ENCODE data around the gene KNL1.
A peak's percentile ranks its signal among the peaks of the same experiment; 100 is the strongest.

The KNL1 gene

DNA sequence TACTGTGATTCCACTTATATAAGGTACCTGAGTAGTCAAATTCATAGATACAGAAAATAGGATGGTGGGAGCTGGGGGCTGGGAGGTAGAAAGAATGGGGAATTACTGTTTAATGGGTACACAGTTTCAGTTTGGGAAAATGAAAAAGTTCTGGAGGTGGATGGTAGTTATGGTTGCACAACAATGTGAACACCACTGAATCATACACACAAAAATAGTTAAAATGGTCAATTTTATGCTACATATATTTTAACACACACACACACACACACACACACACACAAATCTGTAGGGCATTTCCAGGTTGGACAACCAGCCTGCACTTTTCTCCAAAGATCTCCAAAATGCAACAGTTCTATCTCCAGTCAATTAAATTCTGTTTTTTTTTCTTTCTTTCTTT, 30.6 kb upstream of the KNL1 start:
- H2BK15ac ChIP-seq (replicated peaks; ENCODE audit: low read depth) = no peak overlapping the region
- H3K4me1 ChIP-seq (ENCODE audit: control insufficient read depth, low read depth, low read length) = peaks cover 4% of the 10 kb centered on the region
- H3K23ac ChIP-seq (ENCODE audit: low read length) = no peak overlapping the region
- no peaks in the 10 kb centered on the region for H3K36me3 ChIP-seq (ENCODE audit: control insufficient read depth, insufficient read depth, low read length)
- no peak for DNase-seq
- H2BK120ac ChIP-seq (ENCODE audit: low read depth, low read length) = no peak overlapping the region
- H3K4me2 ChIP-seq (ENCODE audit: low read length) = no peak overlapping the region
- H2AK5ac ChIP-seq (ENCODE audit: low read length) = no peak overlapping the region
- H4K8ac ChIP-seq (ENCODE audit: low read depth, low read length) = no peak overlapping the region
- no peak overlapping the region for H3K27ac ChIP-seq (ENCODE audit: low read depth, low read length)
- peaks cover 2% of the 10 kb centered on the region for H3K79me1 ChIP-seq (ENCODE audit: low read length)
- no peaks in the 10 kb centered on the region for H3K79me2 ChIP-seq (ENCODE audit: control insufficient read depth, insufficient read depth, low read length)
- no peak overlapping the region for H3K4me3 ChIP-seq (ENCODE audit: low read length)
- H3K27me3 ChIP-seq (ENCODE audit: insufficient read depth, low read length, poor library complexity) = no peaks in the 10 kb centered on the region
- no peak overlapping the region for H2BK5ac ChIP-seq (ENCODE audit: low read length)
- no peak overlapping the region for H3K9ac ChIP-seq (ENCODE audit: low read length)
- no peak overlapping the region for H3K56ac ChIP-seq (ENCODE audit: low read length)
- H3K18ac ChIP-seq (ENCODE audit: low read length) = no peak overlapping the region
- H3K4ac ChIP-seq (ENCODE audit: low read depth, low read length) = no peak overlapping the region
- no peak overlapping the region for H4K5ac ChIP-seq (ENCODE audit: low read length)

GRCh38 chr15:40564591-40565332, 29.3 kb upstream of the KNL1 start, which contains the start of gene CCDC32:
CCDC32 (minus strand) TSS chr15:40565042; CDS start chr15:40563015, 2,027 bp downstream.
- no peak within 1 kb of the TSS for H2BK15ac ChIP-seq (replicated peaks; ENCODE audit: low read depth)
- H3K18ac ChIP-seq (ENCODE audit: low read length) = peak within 1 kb of the TSS; percentile 60
- no peak within 1 kb of the TSS for H2BK5ac ChIP-seq (ENCODE audit: low read length)
- peak within 1 kb of the TSS; percentile 49 for H3K27ac ChIP-seq (ENCODE audit: low read depth, low read length)
- peak; percentile 100 for DNase-seq
- peak within 1 kb of the TSS; percentile 93 for H3K4me2 ChIP-seq (ENCODE audit: low read length)
- H4K5ac ChIP-seq (ENCODE audit: low read length) = no peak within 1 kb of the TSS
- no peak within 1 kb of the TSS for H4K8ac ChIP-seq (ENCODE audit: low read depth, low read length)
- peaks cover 2% of the 10 kb centered on the region for H3K79me1 ChIP-seq (ENCODE audit: low read length)
- H3K27me3 ChIP-seq (ENCODE audit: insufficient read depth, low read length, poor library complexity) = no peaks in the 10 kb centered on the region
- no peak within 1 kb of the TSS for H2AK5ac ChIP-seq (ENCODE audit: low read length)
- H3K4me3 ChIP-seq (ENCODE audit: low read length) = peak within 1 kb of the TSS; percentile 93
- peaks cover 6% of the 10 kb centered on the region for H3K79me2 ChIP-seq (ENCODE audit: control insufficient read depth, insufficient read depth, low read length)
- peak within 1 kb of the TSS; percentile 92 for H3K56ac ChIP-seq (ENCODE audit: low read length)
- no peaks in the 10 kb centered on the region for H3K36me3 ChIP-seq (ENCODE audit: control insufficient read depth, insufficient read depth, low read length)
- H3K4me1 ChIP-seq (ENCODE audit: control insufficient read depth, low read depth, low read length) = peaks cover 4% of the 10 kb centered on the region
- H3K9ac ChIP-seq (ENCODE audit: low read length) = peak within 1 kb of the TSS; percentile 92
- no peak within 1 kb of the TSS for H3K4ac ChIP-seq (ENCODE audit: low read depth, low read length)
- no peak within 1 kb of the TSS for H2BK120ac ChIP-seq (ENCODE audit: low read depth, low read length)
- peak within 1 kb of the TSS; percentile 89 for H3K23ac ChIP-seq (ENCODE audit: low read length)
- no CpG with 5 or more reads among the region's 40 CpGs for WGBS (ENCODE audit: extremely low coverage, insufficient coverage, low lambda C conversion rate)

GRCh38 chr15:40565333-40566238, 28.5 kb upstream of the KNL1 start:
- Histone ChIP-seq H3K4me2 (ENCODE audit: low read length) (peak overlapping the region; percentile 19), H3K4me3 (ENCODE audit: low read length) (no peak overlapping the region), H4K5ac (ENCODE audit: low read length) (no peak overlapping the region), H3K79me2 (ENCODE audit: control insufficient read depth, insufficient read depth, low read length) (peaks cover 13% of the 10 kb centered on the region), H3K4ac (ENCODE audit: low read depth, low read length) (no peak overlapping the region), H4K8ac (ENCODE audit: low read depth, low read length) (no peak overlapping the region), H3K36me3 (ENCODE audit: control insufficient read depth, insufficient read depth, low read length) (no peaks in the 10 kb centered on the region), H3K79me1 (ENCODE audit: low read length) (peaks cover 4% of the 10 kb centered on the region), H3K18ac (ENCODE audit: low read length) (no peak overlapping the region), H3K9ac (ENCODE audit: low read length) (peak overlapping the region; percentile 37), H2BK120ac (ENCODE audit: low read depth, low read length) (no peak overlapping the region), H3K4me1 (ENCODE audit: control insufficient read depth, low read depth, low read length) (peaks cover 6% of the 10 kb centered on the region), H2BK5ac (ENCODE audit: low read length) (no peak overlapping the region), H3K23ac (ENCODE audit: low read length) (no peak overlapping the region), H2AK5ac (ENCODE audit: low read length) (no peak overlapping the region), H3K27ac (ENCODE audit: low read depth, low read length) (no peak overlapping the region), H3K27me3 (ENCODE audit: insufficient read depth, low read length, poor library complexity) (no peaks in the 10 kb centered on the region), H3K56ac (ENCODE audit: low read length) (no peak overlapping the region), H2BK15ac (replicated peaks; ENCODE audit: low read depth) (no peak overlapping the region)
- peak; percentile 16 for DNase-seq
- WGBS (ENCODE audit: extremely low coverage, insufficient coverage, low lambda C conversion rate) = no CpG with 5 or more reads among the region's 20 CpGs

DNA sequence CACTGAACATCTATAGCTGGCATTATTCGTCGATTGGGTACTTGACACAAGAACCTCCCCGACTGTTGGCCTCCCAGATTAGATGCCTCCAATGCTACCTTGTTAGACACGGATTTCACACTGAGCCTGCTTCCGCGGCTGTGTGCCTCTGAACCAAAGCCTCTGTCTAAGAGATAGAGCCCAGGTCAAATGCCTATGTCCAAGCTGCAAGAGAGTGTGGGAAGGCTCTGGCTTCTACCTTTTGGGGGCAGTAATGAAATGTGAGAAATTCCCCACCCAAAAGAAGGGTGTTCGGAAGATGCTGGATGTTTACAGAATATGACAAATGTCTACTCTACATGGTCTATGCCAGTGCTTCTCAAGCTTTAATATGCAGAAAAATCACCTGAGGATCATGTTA, 26.9 kb upstream of the KNL1 start:
- peaks cover 10% of the 10 kb centered on the region for H3K79me1 ChIP-seq (ENCODE audit: low read length)
- H3K9ac ChIP-seq (ENCODE audit: low read length) = no peak overlapping the region
- no peak overlapping the region for H4K5ac ChIP-seq (ENCODE audit: low read length)
- H3K79me2 ChIP-seq (ENCODE audit: control insufficient read depth, insufficient read depth, low read length) = peaks cover 16% of the 10 kb centered on the region
- no peak overlapping the region for H3K18ac ChIP-seq (ENCODE audit: low read length)
- no peak overlapping the region for H2BK120ac ChIP-seq (ENCODE audit: low read depth, low read length)
- no peak overlapping the region for H4K8ac ChIP-seq (ENCODE audit: low read depth, low read length)
- no peak overlapping the region for H3K4me3 ChIP-seq (ENCODE audit: low read length)
- no peak overlapping the region for H3K56ac ChIP-seq (ENCODE audit: low read length)
- H3K36me3 ChIP-seq (ENCODE audit: control insufficient read depth, insufficient read depth, low read length) = peaks cover 1% of the 10 kb centered on the region
- no peak overlapping the region for H2AK5ac ChIP-seq (ENCODE audit: low read length)
- H3K27me3 ChIP-seq (ENCODE audit: insufficient read depth, low read length, poor library complexity) = no peaks in the 10 kb centered on the region
- peaks cover 7% of the 10 kb centered on the region for H3K4me1 ChIP-seq (ENCODE audit: control insufficient read depth, low read depth, low read length)
- no peak overlapping the region for H3K23ac ChIP-seq (ENCODE audit: low read length)
- H3K4me2 ChIP-seq (ENCODE audit: low read length) = no peak overlapping the region
- no peak overlapping the region for H2BK5ac ChIP-seq (ENCODE audit: low read length)
- no peak overlapping the region for H3K27ac ChIP-seq (ENCODE audit: low read depth, low read length)
- H3K4ac ChIP-seq (ENCODE audit: low read depth, low read length) = no peak overlapping the region
- no peak overlapping the region for H2BK15ac ChIP-seq (replicated peaks; ENCODE audit: low read depth)
- WGBS (ENCODE audit: extremely low coverage, insufficient coverage, low lambda C conversion rate) = no CpG with 5 or more reads among the region's 7 CpGs
- DNase-seq = peak; percentile 75

GRCh38 chr15:40569129-40569953, 24.7 kb upstream of the KNL1 start, which contains the start of gene RPUSD2:
RPUSD2 (plus strand) TSS chr15:40569299; CDS start chr15:40569338, 39 bp downstream.
- no peak within 1 kb of the TSS for H2BK15ac ChIP-seq (replicated peaks; ENCODE audit: low read depth)

More at GRCh38 chr15:40569129-40569953, 24.7 kb upstream of the KNL1 start, which contains the start of gene RPUSD2:
- Histone ChIP-seq H4K5ac (ENCODE audit: low read length) (peak within 1 kb of the TSS; percentile 99), H3K9ac (ENCODE audit: low read length) (peak within 1 kb of the TSS; percentile 80), H3K27me3 (ENCODE audit: insufficient read depth, low read length, poor library complexity) (no peaks in the 10 kb centered on the region), H3K27ac (ENCODE audit: low read depth, low read length) (no peak within 1 kb of the TSS), H3K18ac (ENCODE audit: low read length) (no peak within 1 kb of the TSS), H3K23ac (ENCODE audit: low read length) (no peak within 1 kb of the TSS), H2AK5ac (ENCODE audit: low read length) (no peak within 1 kb of the TSS), H3K4me3 (ENCODE audit: low read length) (peak within 1 kb of the TSS; percentile 91), H3K79me1 (ENCODE audit: low read length) (peaks cover 8% of the 10 kb centered on the region), H3K4ac (ENCODE audit: low read depth, low read length) (no peak within 1 kb of the TSS), H3K4me2 (ENCODE audit: low read length) (peak within 1 kb of the TSS; percentile 92), H2BK120ac (ENCODE audit: low read depth, low read length) (no peak within 1 kb of the TSS), H3K56ac (ENCODE audit: low read length) (peak within 1 kb of the TSS; percentile 97), H3K79me2 (ENCODE audit: control insufficient read depth, insufficient read depth, low read length) (peaks cover 16% of the 10 kb centered on the region), H3K36me3 (ENCODE audit: control insufficient read depth, insufficient read depth, low read length) (peaks cover 5% of the 10 kb centered on the region), H3K4me1 (ENCODE audit: control insufficient read depth, low read depth, low read length) (peaks cover 3% of the 10 kb centered on the region), H2BK5ac (ENCODE audit: low read length) (no peak within 1 kb of the TSS), H4K8ac (ENCODE audit: low read depth, low read length) (peak within 1 kb of the TSS; percentile 29)
- WGBS (ENCODE audit: extremely low coverage, insufficient coverage, low lambda C conversion rate) = no CpG with 5 or more reads among the region's 62 CpGs
- DNase-seq = peak; percentile 97

All from mesendoderm (in vitro differentiated cells).